OCI-LY1 (cell line): ENCODE measurements around the gene PTPN4.

Experiments used
- H2AFZ ChIP-seq: fragments of 200-600 bp; sonication (generic), shearing (Covaris generic); 2 replicates; pipeline ENCODE4 v1.6.0; 2014; ENCODE audit warnings: antibody characterized with exemption, mild to moderate bottlenecking, low read length
- H3F3A ChIP-seq: fragments of 200-600 bp; sonication (generic), shearing (Covaris generic); 2 replicates; pipeline ENCODE4 v1.6.0; 2014; ENCODE audit warnings: mild to moderate bottlenecking, antibody characterized with exemption, low read length, moderate library complexity; ENCODE audit not compliant: insufficient read depth
- H3K27ac ChIP-seq: fragments of 200-600 bp; sonication (generic); 2 replicates; pipeline ENCODE4 v1.5.1; 2014; ENCODE audit warnings: low read length, mixed run types, mild to moderate bottlenecking, low read depth; ENCODE audit not compliant: poor library complexity, severe bottlenecking
- H3K27me3 ChIP-seq: fragments of 200-600 bp; sonication (generic); 2 replicates; pipeline ENCODE4 v1.6.0; 2014; ENCODE audit warnings: antibody characterized with exemption, mild to moderate bottlenecking, low read length, moderate library complexity; ENCODE audit not compliant: insufficient read depth
- H3K36me3 ChIP-seq: fragments of 200-600 bp; sonication (generic); 2 replicates; pipeline ENCODE4 v1.6.1; 2014; ENCODE audit warnings: mild to moderate bottlenecking, antibody characterized with exemption, low read length, moderate library complexity, mixed read lengths; ENCODE audit not compliant: insufficient read depth
- H3K4me1 ChIP-seq: fragments of 200-600 bp; sonication (generic); 2 replicates; pipeline ENCODE4 v1.5.1; 2014; ENCODE audit warnings: mild to moderate bottlenecking, low read length, moderate library complexity; ENCODE audit not compliant: insufficient read depth, severe bottlenecking
- H3K4me2 ChIP-seq: fragments of 200-600 bp; sonication (generic), shearing (Covaris generic); 2 replicates; pipeline ENCODE4 v1.6.1; 2014; ENCODE audit warnings: low read length
- H3K4me3 ChIP-seq: fragments of 200-600 bp; sonication (generic); 2 replicates; pipeline ENCODE4 v1.5.1; 2014; ENCODE audit warnings: low read length, low read depth, mild to moderate bottlenecking, mixed read lengths; ENCODE audit not compliant: poor library complexity, severe bottlenecking
- H3K79me2 ChIP-seq: fragments of 200-600 bp; shearing (Covaris generic); 2 replicates; pipeline ENCODE4 v1.6.1; 2016; ENCODE audit warnings: mixed run types, low read length, mixed read lengths; ENCODE audit not compliant: insufficient read depth
- H3K9ac ChIP-seq: fragments of 200-600 bp; sonication (generic), shearing (Covaris generic); 2 replicates; pipeline ENCODE4 v1.6.1; 2014; ENCODE audit warnings: mild to moderate bottlenecking, low read length, mixed read lengths
- H3K9me2 ChIP-seq: fragments of 200-600 bp; sonication (generic), shearing (Covaris generic); 2 replicates; pipeline ENCODE4 v1.6.1; 2014; ENCODE audit warnings: low read depth, mild to moderate bottlenecking, low read length, mixed read lengths
- H3K9me3 ChIP-seq: fragments of 200-600 bp; shearing (Covaris generic); 2 replicates; pipeline ENCODE4 v1.6.1; 2014; ENCODE audit warnings: low read length, mixed read lengths
- H4K20me1 ChIP-seq: fragments of 200-600 bp; sonication (generic), shearing (Covaris generic); 2 replicates; pipeline ENCODE4 v1.6.0; 2016; ENCODE audit warnings: mild to moderate bottlenecking, low read length; ENCODE audit not compliant: insufficient read depth
- CTCF ChIP-seq: fragments of 200-600 bp; sonication (generic), shearing (Covaris generic); IDR thresholded peaks from 2 replicates; pipeline ENCODE4 v1.5.1; 2017; ENCODE audit warnings: mild to moderate bottlenecking, antibody characterized with exemption, low read length, moderate library complexity, mixed read lengths
- EZH2 ChIP-seq: fragments of 200-600 bp; sonication (generic), shearing (Covaris generic); IDR thresholded peaks from 2 replicates; pipeline ENCODE4 v1.8.0; 2017; ENCODE audit warnings: borderline replicate concordance, mixed run types, mild to moderate bottlenecking, antibody characterized with exemption, low read length, moderate library complexity, mixed read lengths

The PTPN4 gene

GRCh38 chr2:119727493-119727892 lies 32.2 kb upstream of the PTPN4 start:
- H3K9ac ChIP-seq = no peak overlapping the region
- no peaks in the 10 kb centered on the region for H3K4me1 ChIP-seq
- no peak overlapping the region for H3K4me2 ChIP-seq
- no peaks in the 10 kb centered on the region for H3K9me2 ChIP-seq
- H4K20me1 ChIP-seq = no peaks in the 10 kb centered on the region
- H2AFZ ChIP-seq = no peak overlapping the region
- no peak overlapping the region for H3K27ac ChIP-seq
- H3F3A ChIP-seq = no peaks in the 10 kb centered on the region
- H3K4me3 ChIP-seq = no peak overlapping the region
- no peaks in the 10 kb centered on the region for H3K79me2 ChIP-seq
- no peaks in the 10 kb centered on the region; the same call in 1 of the 2 replicates for H3K27me3 ChIP-seq
- no peaks in the 10 kb centered on the region for H3K9me3 ChIP-seq
- no peaks in the 10 kb centered on the region for H3K36me3 ChIP-seq
- TF ChIP-seq EZH2 (no peak), CTCF (no peak)

GRCh38 chr2:119728421-119728820 lies 31.3 kb upstream of the PTPN4 start:
- no peaks in the 10 kb centered on the region for H4K20me1 ChIP-seq
- no peak for TF ChIP-seq EZH2
- TF ChIP-seq CTCF = no peak
- H3K9me3 ChIP-seq = no peaks in the 10 kb centered on the region
- no peak overlapping the region for H2AFZ ChIP-seq
- no peak overlapping the region for H3K27ac ChIP-seq
- no peaks in the 10 kb centered on the region; the same call in 1 of the 2 replicates for H3K27me3 ChIP-seq
- no peaks in the 10 kb centered on the region for H3K9me2 ChIP-seq
- H3K9ac ChIP-seq = no peak overlapping the region
- no peak overlapping the region for H3K4me3 ChIP-seq
- no peaks in the 10 kb centered on the region for H3K36me3 ChIP-seq
- H3K79me2 ChIP-seq = no peaks in the 10 kb centered on the region
- H3K4me1 ChIP-seq = no peaks in the 10 kb centered on the region
- H3K4me2 ChIP-seq = no peak overlapping the region
- H3F3A ChIP-seq = no peaks in the 10 kb centered on the region

DNA sequence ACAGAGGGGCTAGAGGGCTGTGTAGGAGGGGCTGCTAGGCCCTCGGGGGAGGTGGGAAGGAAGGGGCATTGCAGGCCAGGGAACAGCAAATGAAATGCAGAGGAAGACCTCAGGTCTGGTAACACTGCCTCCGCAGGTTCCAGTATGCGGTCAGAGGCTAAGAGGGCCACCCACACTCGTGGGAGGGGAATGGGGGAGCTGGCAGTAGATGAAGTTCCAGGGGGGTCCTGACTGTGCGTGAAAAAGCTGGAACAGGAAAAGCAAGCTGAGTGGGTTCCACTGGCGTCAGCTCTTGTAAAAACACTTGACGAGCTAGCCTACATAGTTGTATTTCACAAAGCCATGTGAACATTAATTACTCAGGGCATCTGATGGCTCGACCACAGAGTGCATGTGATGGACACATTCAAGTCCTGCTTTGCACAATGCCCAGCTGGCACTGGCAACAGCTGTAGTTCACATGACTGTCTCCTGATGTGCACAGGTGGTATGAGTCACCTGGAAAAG lies 29.0 kb upstream of the PTPN4 start:
- Histone ChIP-seq H3K9ac (no peak overlapping the region), H3K4me3 (no peak overlapping the region), H3K9me3 (no peaks in the 10 kb centered on the region), H3K27me3 (no peaks in the 10 kb centered on the region; the same call in 1 of the 2 replicates), H3K36me3 (no peaks in the 10 kb centered on the region), H3K4me1 (no peaks in the 10 kb centered on the region), H3F3A (no peaks in the 10 kb centered on the region), H4K20me1 (no peaks in the 10 kb centered on the region), H2AFZ (no peak overlapping the region), H3K79me2 (no peaks in the 10 kb centered on the region), H3K4me2 (no peak overlapping the region), H3K9me2 (no peaks in the 10 kb centered on the region), H3K27ac (no peak overlapping the region)
- TF ChIP-seq EZH2 = no peak
- no peak for TF ChIP-seq CTCF
